ENCODE results near the gene SLC39A11. TPM values are rescaled to one million over a fixed set of nuclear protein-coding genes. Genes with fewer than 3 reads are reported as not detected.

SLC39A11 gene
- total and polyA plus RNA-seq, 2 experiments from 2014 or later, result 11.7 to 16.4 TPM

DNA sequence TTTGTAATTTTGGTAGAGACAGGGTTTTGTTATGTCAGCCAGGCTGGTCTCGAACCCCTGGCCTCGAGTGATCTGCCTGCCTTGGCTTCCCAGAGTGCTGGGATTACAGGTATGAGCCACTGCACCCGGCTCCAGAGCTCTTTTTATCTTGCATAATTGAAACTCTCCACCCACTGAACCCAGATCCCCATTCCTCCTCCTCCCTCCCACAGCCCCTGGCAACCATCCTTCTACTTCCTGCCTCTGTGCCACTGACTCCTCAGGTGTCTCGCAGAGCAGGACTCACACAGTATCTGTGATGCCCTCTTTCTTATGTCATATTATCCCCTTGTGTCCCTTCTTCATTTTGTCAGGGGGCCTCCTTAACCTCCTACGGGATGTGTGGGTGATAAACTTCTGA, 340.7 kb downstream of the SLC39A11 start:
- H3K27ac ChIP-seq, result no peak overlapping the region
- TF ChIP-seq EZH2 (IDR thresholded peaks at IDR 0.05; ENCODE audit: insufficient read depth, poor library complexity, severe bottlenecking) (no peak), EZH2phosphoT487 (IDR thresholded peaks at IDR 0.05; ENCODE audit: insufficient read depth, low read depth) (no peak)
- no peaks in the 10 kb centered on the region for H4K20me1 ChIP-seq (ENCODE audit: insufficient read depth)
- no peaks in the 10 kb centered on the region for H3K27me3 ChIP-seq (replicated peaks; ENCODE audit: insufficient read depth)
- H3K36me3 ChIP-seq (ENCODE audit: low read depth), result no peaks in the 10 kb centered on the region
- H3K79me2 ChIP-seq (ENCODE audit: insufficient read depth), result no peaks in the 10 kb centered on the region
- no peaks in the 10 kb centered on the region for H3F3A ChIP-seq (ENCODE audit: insufficient read depth)
- no peak overlapping the region for H3K4me3 ChIP-seq
- H3K9me2 ChIP-seq (ENCODE audit: insufficient read depth), result no peaks in the 10 kb centered on the region
- WGBS, 2 experiments (ENCODE audit: low coverage in 1 of 2, low lambda C conversion rate in 2 of 2, missing lambda C conversion rate in 2 of 2), result 73 to 76% methylated on average over 5 of the region's 5 CpGs
- no peak overlapping the region for H3K4me2 ChIP-seq (ENCODE audit: unreplicated experiment)
- DNase-seq, result no peak
- no peak overlapping the region for H2AFZ ChIP-seq
- no peaks in the 10 kb centered on the region for H3K9me3 ChIP-seq (ENCODE audit: low read depth)
- H3K9ac ChIP-seq, result no peak overlapping the region
- in situ Hi-C loops (cut with MboI), result no loop called here
- no peaks in the 10 kb centered on the region for H3K4me1 ChIP-seq (ENCODE audit: insufficient read depth)

DNA sequence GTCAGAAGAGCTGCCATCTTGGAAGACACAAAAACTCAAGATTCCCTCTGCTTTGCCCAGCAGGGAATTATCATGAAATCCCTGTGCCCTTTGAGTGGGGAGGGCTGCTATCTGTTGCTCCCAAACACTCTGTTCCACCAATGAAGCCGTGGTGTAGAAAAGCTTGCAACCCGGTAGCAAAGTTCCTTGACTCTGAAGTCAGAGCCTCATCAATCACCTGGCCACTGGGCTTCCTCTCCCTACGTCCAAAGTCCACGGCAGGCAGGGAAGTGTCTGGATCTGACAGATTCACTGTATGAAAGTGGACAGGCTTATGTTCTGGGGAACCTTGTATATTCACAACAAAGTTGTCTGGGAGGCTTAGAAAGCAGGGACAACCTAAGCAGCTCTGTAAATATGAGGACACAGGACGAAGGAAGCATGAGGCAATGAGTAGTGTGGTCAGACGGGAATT, 343.3 kb downstream of the SLC39A11 start:
- no peak overlapping the region for H3K9ac ChIP-seq
- H4K20me1 ChIP-seq (ENCODE audit: insufficient read depth), result no peaks in the 10 kb centered on the region
- no peaks in the 10 kb centered on the region for H3F3A ChIP-seq (ENCODE audit: insufficient read depth)
- no peak overlapping the region for H2AFZ ChIP-seq
- no peaks in the 10 kb centered on the region for H3K4me1 ChIP-seq (ENCODE audit: insufficient read depth)
- TF ChIP-seq EZH2phosphoT487 (IDR thresholded peaks at IDR 0.05; ENCODE audit: insufficient read depth, low read depth) (no peak), EZH2 (IDR thresholded peaks at IDR 0.05; ENCODE audit: insufficient read depth, poor library complexity, severe bottlenecking) (no peak)
- no peaks in the 10 kb centered on the region for H3K27me3 ChIP-seq (replicated peaks; ENCODE audit: insufficient read depth)
- no peak overlapping the region for H3K4me2 ChIP-seq (ENCODE audit: unreplicated experiment)
- no peaks in the 10 kb centered on the region for H3K9me2 ChIP-seq (ENCODE audit: insufficient read depth)
- H3K36me3 ChIP-seq (ENCODE audit: low read depth), result no peaks in the 10 kb centered on the region
- in situ Hi-C loops (cut with MboI), result no loop called here
- no peak overlapping the region for H3K27ac ChIP-seq
- DNase-seq, result no peak
- no peak overlapping the region for H3K4me3 ChIP-seq
- 77 to 81% methylated on average over 6 of the region's 6 CpGs for WGBS, 2 experiments (ENCODE audit: low coverage in 1 of 2, low lambda C conversion rate in 2 of 2, missing lambda C conversion rate in 2 of 2)
- no peaks in the 10 kb centered on the region for H3K79me2 ChIP-seq (ENCODE audit: insufficient read depth)
- H3K9me3 ChIP-seq (ENCODE audit: low read depth), result no peaks in the 10 kb centered on the region

DNA sequence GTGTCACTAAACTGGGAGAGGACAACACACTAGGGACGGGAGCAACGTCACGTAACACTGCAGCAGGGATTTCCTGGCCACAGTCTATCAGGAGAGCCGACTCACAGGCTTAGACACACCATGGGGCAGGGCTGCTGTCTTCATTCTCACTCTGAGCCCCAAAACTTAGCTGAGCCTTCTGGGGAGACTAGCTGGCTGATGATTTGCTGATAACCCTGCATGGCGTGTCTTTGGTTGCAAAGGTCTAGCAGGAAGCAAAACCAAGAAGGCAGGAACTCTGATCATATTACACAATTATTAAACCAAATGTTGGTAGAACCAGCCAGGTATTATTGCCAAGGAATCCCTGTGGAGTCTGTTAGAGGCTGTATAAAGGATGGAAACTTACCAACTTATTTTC, 345.0 kb downstream of the SLC39A11 start:
- Histone ChIP-seq H3K27me3 (replicated peaks; ENCODE audit: insufficient read depth) (no peaks in the 10 kb centered on the region), H3K27ac (no peak overlapping the region), H3K4me1 (ENCODE audit: insufficient read depth) (no peaks in the 10 kb centered on the region), H3K4me3 (no peak overlapping the region), H3K79me2 (ENCODE audit: insufficient read depth) (no peaks in the 10 kb centered on the region), H3K9me3 (ENCODE audit: low read depth) (no peaks in the 10 kb centered on the region), H3K4me2 (ENCODE audit: unreplicated experiment) (no peak overlapping the region), H2AFZ (no peak overlapping the region), H3K9me2 (ENCODE audit: insufficient read depth) (no peaks in the 10 kb centered on the region), H3F3A (ENCODE audit: insufficient read depth) (no peaks in the 10 kb centered on the region), H3K36me3 (ENCODE audit: low read depth) (no peaks in the 10 kb centered on the region), H3K9ac (no peak overlapping the region), H4K20me1 (ENCODE audit: insufficient read depth) (no peaks in the 10 kb centered on the region)
- TF ChIP-seq EZH2 (IDR thresholded peaks at IDR 0.05; ENCODE audit: insufficient read depth, poor library complexity, severe bottlenecking) (no peak), EZH2phosphoT487 (IDR thresholded peaks at IDR 0.05; ENCODE audit: insufficient read depth, low read depth) (no peak)
- WGBS, 2 experiments (ENCODE audit: low coverage in 1 of 2, low lambda C conversion rate in 2 of 2, missing lambda C conversion rate in 2 of 2), result 53 to 57% methylated on average over 5 of the region's 5 CpGs
- DNase-seq, result no peak
- in situ Hi-C loops (cut with MboI), result no loop called here

- 89 to 97% methylated on average over 2 of the region's 2 CpGs for WGBS, 2 experiments (ENCODE audit: low coverage in 1 of 2, low lambda C conversion rate in 2 of 2, missing lambda C conversion rate in 2 of 2)
- H3K9ac ChIP-seq, result no peak overlapping the region
- H3K4me3 ChIP-seq, result no peak overlapping the region
Observed at GRCh38 chr17:72745241-72745640, 347.2 kb downstream of the SLC39A11 start.

GRCh38 chr17:72743037-72743467, 349.4 kb downstream of the SLC39A11 start:
- Histone ChIP-seq H3K27me3 (replicated peaks; ENCODE audit: insufficient read depth) (no peaks in the 10 kb centered on the region), H3K4me2 (ENCODE audit: unreplicated experiment) (no peak overlapping the region), H2AFZ (no peak overlapping the region), H3K27ac (no peak overlapping the region), H3K9me2 (ENCODE audit: insufficient read depth) (no peaks in the 10 kb centered on the region), H3F3A (ENCODE audit: insufficient read depth) (no peaks in the 10 kb centered on the region), H3K9ac (no peak overlapping the region), H3K4me3 (no peak overlapping the region), H3K9me3 (ENCODE audit: low read depth) (no peaks in the 10 kb centered on the region), H3K4me1 (ENCODE audit: insufficient read depth) (no peaks in the 10 kb centered on the region), H3K79me2 (ENCODE audit: insufficient read depth) (no peaks in the 10 kb centered on the region), H4K20me1 (ENCODE audit: insufficient read depth) (no peaks in the 10 kb centered on the region), H3K36me3 (ENCODE audit: low read depth) (no peaks in the 10 kb centered on the region)
- TF ChIP-seq EZH2phosphoT487 (IDR thresholded peaks at IDR 0.05; ENCODE audit: insufficient read depth, low read depth), result no peak
- no peak for TF ChIP-seq EZH2 (IDR thresholded peaks at IDR 0.05; ENCODE audit: insufficient read depth, poor library complexity, severe bottlenecking)
- WGBS, 2 experiments (ENCODE audit: low coverage in 1 of 2, low lambda C conversion rate in 2 of 2, missing lambda C conversion rate in 2 of 2), result 94 to 95% methylated on average over 4 of the region's 4 CpGs
- in situ Hi-C loops (cut with MboI), result no loop called here
- DNase-seq, result no peak

More at GRCh38 chr17:72745241-72745640, 347.2 kb downstream of the SLC39A11 start:
- H3K27ac ChIP-seq, result no peak overlapping the region
- in situ Hi-C loops (cut with MboI), result no loop called here
- DNase-seq, result no peak
- TF ChIP-seq EZH2phosphoT487 (IDR thresholded peaks at IDR 0.05; ENCODE audit: insufficient read depth, low read depth) (no peak), EZH2 (IDR thresholded peaks at IDR 0.05; ENCODE audit: insufficient read depth, poor library complexity, severe bottlenecking) (no peak)
- H3F3A ChIP-seq (ENCODE audit: insufficient read depth), result no peaks in the 10 kb centered on the region
- H3K27me3 ChIP-seq (replicated peaks; ENCODE audit: insufficient read depth), result no peaks in the 10 kb centered on the region
- no peaks in the 10 kb centered on the region for H3K36me3 ChIP-seq (ENCODE audit: low read depth)
- H3K9me3 ChIP-seq (ENCODE audit: low read depth), result no peaks in the 10 kb centered on the region
- H2AFZ ChIP-seq, result no peak overlapping the region
- no peaks in the 10 kb centered on the region for H3K79me2 ChIP-seq (ENCODE audit: insufficient read depth)
- H3K4me1 ChIP-seq (ENCODE audit: insufficient read depth), result no peaks in the 10 kb centered on the region
- no peaks in the 10 kb centered on the region for H3K9me2 ChIP-seq (ENCODE audit: insufficient read depth)
- no peaks in the 10 kb centered on the region for H4K20me1 ChIP-seq (ENCODE audit: insufficient read depth)
- no peak overlapping the region for H3K4me2 ChIP-seq (ENCODE audit: unreplicated experiment)

Data from GM23248 (cell line).